ENCODE data around the gene RPS14.
"Not testable (repeated sequence)": the region's sequence is repeated elsewhere in the genome, so short reads cannot be mapped to it uniquely, and the experiment has no call there.

The RPS14 gene

GRCh38 chr5:150454492-150455229 is 5.1 kb upstream of the RPS14 start:
- Histone ChIP-seq H3K36me3 (replicated peaks) (no peaks in the 10 kb centered on the region), H3K27ac (no peak overlapping the region), H3K27me3 (replicated peaks) (no peaks in the 10 kb centered on the region), H3K4me3 (ENCODE audit: low read depth, low read length) (no peak overlapping the region)
- no peak for DNase-seq
- no peak for TF ChIP-seq CTCF (IDR thresholded peaks at IDR 0.05; ENCODE audit: low read depth, low read length, missing control alignments)
- in situ Hi-C loops (cut with HindIII; ENCODE audit: low pct_ligation_motif_present, low sequenced_read_pairs): no loop called here

GRCh38 chr5:150454027-150454426 is 4.5 kb upstream of the RPS14 start:
- in situ Hi-C loops (cut with HindIII; ENCODE audit: low pct_ligation_motif_present, low sequenced_read_pairs); DNase-seq; H3K27ac ChIP-seq; H3K36me3 ChIP-seq (replicated peaks); H3K27me3 ChIP-seq (replicated peaks); H3K4me3 ChIP-seq (ENCODE audit: low read depth, low read length): not testable (repeated sequence)

GRCh38 chr5:150452914-150453313 is 3.4 kb upstream of the RPS14 start:
- Histone ChIP-seq H3K4me3 (ENCODE audit: low read depth, low read length) (no peak overlapping the region), H3K27me3 (replicated peaks) (no peaks in the 10 kb centered on the region), H3K36me3 (replicated peaks) (peaks cover 7% of the 10 kb centered on the region), H3K27ac (no peak overlapping the region)
- in situ Hi-C loops (cut with HindIII; ENCODE audit: low pct_ligation_motif_present, low sequenced_read_pairs): no loop called here
- DNase-seq: no peak
- no peak for TF ChIP-seq CTCF (IDR thresholded peaks at IDR 0.05; ENCODE audit: low read depth, low read length, missing control alignments)

GRCh38 chr5:150451594-150451993 is 2.1 kb upstream of the RPS14 start:
- Histone ChIP-seq H3K36me3 (replicated peaks) (peaks cover 21% of the 10 kb centered on the region), H3K27me3 (replicated peaks) (no peaks in the 10 kb centered on the region), H3K4me3 (ENCODE audit: low read depth, low read length) (no peak overlapping the region), H3K27ac (no peak overlapping the region)
- in situ Hi-C loops (cut with HindIII; ENCODE audit: low pct_ligation_motif_present, low sequenced_read_pairs): no loop called here
- DNase-seq: no peak
- TF ChIP-seq CTCF (IDR thresholded peaks at IDR 0.05; ENCODE audit: low read depth, low read length, missing control alignments): no peak

- DNase-seq: no peak
These were observed 505 bp downstream of the RPS14 start for GRCh38 chr5:150448952-150449516.

GRCh38 chr5:150448334-150448733 is 1.2 kb downstream of the RPS14 start:
- H3K27ac ChIP-seq: peak overlapping the region; percentile 100
- no peak for TF ChIP-seq CTCF (IDR thresholded peaks at IDR 0.05; ENCODE audit: low read depth, low read length, missing control alignments)
- peak overlapping the region; percentile 96 for H3K4me3 ChIP-seq (ENCODE audit: low read depth, low read length)
- no peaks in the 10 kb centered on the region for H3K27me3 ChIP-seq (replicated peaks)
- peaks cover 52% of the 10 kb centered on the region for H3K36me3 ChIP-seq (replicated peaks)
- in situ Hi-C loops (cut with HindIII; ENCODE audit: low pct_ligation_motif_present, low sequenced_read_pairs): no loop called here
- no peak for DNase-seq

More at GRCh38 chr5:150448952-150449516, 505 bp downstream of the RPS14 start:
- H3K4me3 ChIP-seq (ENCODE audit: low read depth, low read length): peak overlapping the region; percentile 96
- in situ Hi-C loops (cut with HindIII; ENCODE audit: low pct_ligation_motif_present, low sequenced_read_pairs): no loop called here
- peak overlapping the region; percentile 100 for H3K27ac ChIP-seq
- no peaks in the 10 kb centered on the region for H3K27me3 ChIP-seq (replicated peaks)
- no peak for TF ChIP-seq CTCF (IDR thresholded peaks at IDR 0.05; ENCODE audit: low read depth, low read length, missing control alignments)
- H3K36me3 ChIP-seq (replicated peaks): peaks cover 45% of the 10 kb centered on the region
